ENCODE measurements around the gene CHRND.

DNA sequence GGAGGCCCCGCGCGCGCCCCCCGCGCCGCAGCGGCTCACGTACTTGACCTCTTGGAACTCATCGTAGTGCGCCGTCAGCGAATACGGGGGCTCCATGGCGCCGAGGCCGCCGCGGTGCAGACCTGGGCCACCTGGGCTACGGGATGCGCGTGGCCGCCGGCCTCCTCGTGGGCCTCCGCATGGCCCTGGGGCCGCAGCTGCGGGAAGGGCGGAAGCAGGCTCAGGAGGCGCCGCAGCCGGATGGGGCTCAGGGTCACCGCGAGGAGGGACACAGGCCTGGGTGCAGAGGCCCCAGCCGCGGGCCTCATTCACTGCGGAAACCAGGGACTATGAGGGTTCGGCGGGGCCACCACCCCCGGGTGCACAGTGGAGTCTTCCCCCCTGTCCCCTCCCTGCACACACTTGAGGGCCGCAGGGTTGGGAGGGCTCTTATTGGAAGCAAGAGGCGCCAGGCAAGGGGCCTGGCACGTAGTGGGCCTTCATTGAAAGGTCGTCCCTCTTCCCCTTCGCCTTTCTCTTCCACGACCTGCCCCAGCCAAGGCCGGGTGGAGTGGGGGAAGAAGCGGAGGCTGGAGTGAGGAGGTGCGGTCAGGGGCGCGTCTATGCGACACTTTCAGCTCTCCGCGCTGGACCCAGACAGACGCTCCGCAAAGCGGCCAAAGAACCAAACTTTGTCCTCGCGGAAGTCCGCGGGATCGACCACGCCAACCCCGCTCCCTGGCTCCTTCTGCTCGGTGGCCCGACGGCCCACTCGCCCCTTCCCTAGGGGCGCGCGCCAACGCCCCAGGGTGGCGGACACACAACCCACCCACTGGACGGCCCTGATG is 39.2 kb upstream of the CHRND start:
- TF ChIP-seq, protein P1, sequence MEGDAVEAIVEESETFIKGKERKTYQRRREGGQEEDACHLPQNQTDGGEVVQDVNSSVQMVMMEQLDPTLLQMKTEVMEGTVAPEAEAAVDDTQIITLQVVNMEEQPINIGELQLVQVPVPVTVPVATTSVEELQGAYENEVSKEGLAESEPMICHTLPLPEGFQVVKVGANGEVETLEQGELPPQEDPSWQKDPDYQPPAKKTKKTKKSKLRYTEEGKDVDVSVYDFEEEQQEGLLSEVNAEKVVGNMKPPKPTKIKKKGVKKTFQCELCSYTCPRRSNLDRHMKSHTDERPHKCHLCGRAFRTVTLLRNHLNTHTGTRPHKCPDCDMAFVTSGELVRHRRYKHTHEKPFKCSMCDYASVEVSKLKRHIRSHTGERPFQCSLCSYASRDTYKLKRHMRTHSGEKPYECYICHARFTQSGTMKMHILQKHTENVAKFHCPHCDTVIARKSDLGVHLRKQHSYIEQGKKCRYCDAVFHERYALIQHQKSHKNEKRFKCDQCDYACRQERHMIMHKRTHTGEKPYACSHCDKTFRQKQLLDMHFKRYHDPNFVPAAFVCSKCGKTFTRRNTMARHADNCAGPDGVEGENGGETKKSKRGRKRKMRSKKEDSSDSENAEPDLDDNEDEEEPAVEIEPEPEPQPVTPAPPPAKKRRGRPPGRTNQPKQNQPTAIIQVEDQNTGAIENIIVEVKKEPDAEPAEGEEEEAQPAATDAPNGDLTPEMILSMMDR (IDR thresholded peaks at IDR 0.05; ENCODE audit: insufficient read depth, low read length) = no peak
- TF ChIP-seq GABPA (IDR thresholded peaks at IDR 0.05; ENCODE audit: low read depth) (no peak), POLR2AphosphoS5 (IDR thresholded peaks at IDR 0.05; ENCODE audit: low read depth) (no peak), REST (IDR thresholded peaks at IDR 0.05; ENCODE audit: insufficient replicate concordance, low read depth) (no peak)
